ENCODE results near the gene DNAH6.
A peak's percentile ranks its signal among the peaks of the same experiment; 100 is the strongest.

The DNAH6 gene

DNA sequence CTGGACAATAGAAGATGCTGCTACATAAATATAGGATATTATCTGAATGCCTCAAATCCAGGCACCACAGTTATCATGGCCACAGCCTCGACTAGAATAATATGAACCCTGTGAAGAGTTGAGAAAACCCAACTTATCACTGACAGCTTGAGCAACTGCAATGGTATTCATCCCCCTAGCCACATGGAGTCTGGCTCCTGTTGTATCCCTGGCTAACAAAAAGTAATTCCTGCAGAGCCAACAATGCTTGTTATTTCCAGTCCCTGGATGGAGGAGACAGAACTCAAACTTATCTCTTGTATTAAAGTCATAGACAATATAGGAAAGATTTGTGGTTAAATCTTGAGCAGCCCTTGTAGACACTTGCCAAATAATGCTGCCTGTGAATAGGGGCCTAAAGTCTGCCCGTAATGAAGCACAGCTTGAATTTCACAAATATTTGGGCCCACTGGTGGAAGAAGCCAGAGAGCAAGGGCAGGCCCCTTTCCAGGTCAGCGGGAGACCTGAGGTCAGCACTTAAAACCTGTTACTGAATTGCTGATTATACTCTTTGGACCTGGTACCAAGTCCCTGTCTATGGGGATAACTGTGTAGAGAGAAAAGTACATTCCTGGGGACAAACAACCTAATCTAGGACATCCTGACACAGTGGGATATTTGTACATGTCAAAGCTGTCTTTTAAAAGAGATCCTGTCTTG is 28.9 kb upstream of the DNAH6 start:
- peak overlapping the region; percentile 97 to 98 (median 97) for H3K27ac Mint-ChIP-seq
- H3K36me3 Mint-ChIP-seq (ENCODE audit: low read depth): no peaks in the 10 kb centered on the region
- no peak overlapping the region for H3K4me3 Mint-ChIP-seq
- H3K9me3 Mint-ChIP-seq: no peaks in the 10 kb centered on the region
- no peaks in the 10 kb centered on the region for H3K27me3 Mint-ChIP-seq (ENCODE audit: low read depth)
- TF ChIP-seq, protein P1, sequence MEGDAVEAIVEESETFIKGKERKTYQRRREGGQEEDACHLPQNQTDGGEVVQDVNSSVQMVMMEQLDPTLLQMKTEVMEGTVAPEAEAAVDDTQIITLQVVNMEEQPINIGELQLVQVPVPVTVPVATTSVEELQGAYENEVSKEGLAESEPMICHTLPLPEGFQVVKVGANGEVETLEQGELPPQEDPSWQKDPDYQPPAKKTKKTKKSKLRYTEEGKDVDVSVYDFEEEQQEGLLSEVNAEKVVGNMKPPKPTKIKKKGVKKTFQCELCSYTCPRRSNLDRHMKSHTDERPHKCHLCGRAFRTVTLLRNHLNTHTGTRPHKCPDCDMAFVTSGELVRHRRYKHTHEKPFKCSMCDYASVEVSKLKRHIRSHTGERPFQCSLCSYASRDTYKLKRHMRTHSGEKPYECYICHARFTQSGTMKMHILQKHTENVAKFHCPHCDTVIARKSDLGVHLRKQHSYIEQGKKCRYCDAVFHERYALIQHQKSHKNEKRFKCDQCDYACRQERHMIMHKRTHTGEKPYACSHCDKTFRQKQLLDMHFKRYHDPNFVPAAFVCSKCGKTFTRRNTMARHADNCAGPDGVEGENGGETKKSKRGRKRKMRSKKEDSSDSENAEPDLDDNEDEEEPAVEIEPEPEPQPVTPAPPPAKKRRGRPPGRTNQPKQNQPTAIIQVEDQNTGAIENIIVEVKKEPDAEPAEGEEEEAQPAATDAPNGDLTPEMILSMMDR (IDR thresholded peaks at IDR 0.05; ENCODE audit: unreplicated experiment in 3 of 3): no peak
- H3K4me1 Mint-ChIP-seq: peaks cover 19% of the 10 kb centered on the region

DNA sequence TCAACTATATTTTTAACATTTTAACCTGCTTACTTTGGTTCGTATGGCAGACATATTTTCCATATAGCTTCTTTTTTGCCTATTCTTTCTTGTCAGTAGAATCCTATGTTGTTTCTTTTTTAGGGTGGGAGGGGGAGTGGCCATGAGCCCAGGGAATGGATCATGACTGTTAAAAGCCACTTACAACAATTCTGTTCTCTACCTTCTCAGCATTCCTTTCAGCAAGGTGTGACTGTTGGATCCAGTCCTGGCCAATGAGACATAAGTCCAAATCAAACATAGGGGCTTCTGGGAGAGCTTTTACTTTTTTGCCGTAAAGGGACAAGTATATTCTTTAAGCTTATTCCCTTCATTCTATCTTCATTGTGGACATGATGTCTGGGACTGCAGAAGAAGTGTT is 25.0 kb upstream of the DNAH6 start:
- TF ChIP-seq, protein P1 (IDR thresholded peaks at IDR 0.05; ENCODE audit: unreplicated experiment in 3 of 3): no peak
- Mint-ChIP-seq H3K4me1 (peaks cover 14% of the 10 kb centered on the region), H3K36me3 (ENCODE audit: low read depth) (no peaks in the 10 kb centered on the region), H3K9me3 (no peaks in the 10 kb centered on the region), H3K27ac (no peak overlapping the region), H3K27me3 (ENCODE audit: low read depth) (peaks cover 3% of the 10 kb centered on the region), H3K4me3 (no peak overlapping the region)

DNA sequence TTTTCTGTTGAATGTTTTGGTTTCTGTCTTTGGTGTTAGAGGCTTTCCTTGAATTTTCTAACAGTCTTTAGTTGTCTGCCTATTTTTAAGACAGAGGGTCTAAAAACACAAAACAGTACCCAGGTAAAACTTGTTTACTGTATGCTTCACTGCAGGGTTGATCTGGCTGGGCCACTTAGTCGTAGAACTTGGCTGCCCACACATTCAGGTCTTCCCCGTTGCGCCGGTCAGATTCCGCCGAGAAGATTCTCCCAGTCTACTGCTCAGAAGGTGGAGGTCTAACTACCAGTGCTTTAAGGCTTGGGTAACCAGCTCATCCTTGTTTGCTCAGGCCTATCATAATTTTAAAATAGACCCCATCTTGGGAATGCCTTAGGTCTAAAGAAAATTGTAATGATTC is 24.6 kb upstream of the DNAH6 start:
- TF ChIP-seq, protein P1 (IDR thresholded peaks at IDR 0.05; ENCODE audit: unreplicated experiment in 3 of 3): no peak
- Mint-ChIP-seq H3K36me3 (ENCODE audit: low read depth) (no peaks in the 10 kb centered on the region), H3K27me3 (ENCODE audit: low read depth) (peaks cover 3% of the 10 kb centered on the region), H3K9me3 (no peaks in the 10 kb centered on the region), H3K4me1 (peaks cover 9% of the 10 kb centered on the region), H3K4me3 (no peak overlapping the region), H3K27ac (no peak overlapping the region)

DNA sequence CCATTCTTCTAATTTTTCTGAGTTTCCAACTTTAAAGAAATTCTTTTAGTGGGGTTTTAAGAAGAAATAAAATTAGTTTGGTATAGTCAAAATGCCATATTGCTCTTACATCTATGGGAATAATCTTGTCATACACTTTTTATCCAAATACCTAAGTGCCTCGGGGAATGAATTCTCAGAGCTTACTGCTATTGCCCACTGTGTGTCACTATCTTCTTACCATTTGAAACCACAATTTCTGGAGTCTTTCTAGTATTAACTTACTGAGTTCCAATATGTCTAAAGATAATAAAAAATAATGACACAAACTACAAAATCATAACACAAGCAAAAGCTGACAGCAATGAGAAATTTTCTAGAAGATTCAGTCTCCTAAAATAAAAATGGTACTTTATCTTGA is 23.7 kb upstream of the DNAH6 start:
- H3K36me3 Mint-ChIP-seq (ENCODE audit: low read depth): no peaks in the 10 kb centered on the region
- H3K4me1 Mint-ChIP-seq: peaks cover 2% of the 10 kb centered on the region
- no peak overlapping the region for H3K4me3 Mint-ChIP-seq
- TF ChIP-seq, protein P1 (IDR thresholded peaks at IDR 0.05; ENCODE audit: unreplicated experiment in 3 of 3): peak; percentile 20 to 24 (median 21)
- no peaks in the 10 kb centered on the region for H3K9me3 Mint-ChIP-seq
- peaks cover 3% of the 10 kb centered on the region for H3K27me3 Mint-ChIP-seq (ENCODE audit: low read depth)
- no peak overlapping the region for H3K27ac Mint-ChIP-seq

DNA sequence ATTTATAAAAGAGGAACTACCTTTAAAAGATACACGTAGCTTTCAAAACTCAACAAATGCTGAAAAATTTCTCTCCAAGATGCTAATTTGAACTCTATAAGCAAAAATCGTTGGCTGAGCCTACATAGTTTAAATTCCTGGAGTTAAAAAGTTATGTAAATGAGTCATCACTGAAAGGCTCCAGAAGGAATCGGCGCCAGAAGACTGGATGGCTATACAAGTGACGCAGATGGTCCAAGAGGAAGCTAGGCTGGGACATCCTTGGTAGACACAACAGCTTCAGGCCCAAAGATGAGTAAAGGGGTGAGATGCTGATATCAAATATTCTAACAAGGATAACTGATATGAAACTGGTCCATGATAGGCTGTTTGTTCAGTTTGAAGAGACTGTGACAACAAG is 22.8 kb upstream of the DNAH6 start:
- Mint-ChIP-seq H3K36me3 (ENCODE audit: low read depth) (no peaks in the 10 kb centered on the region), H3K27me3 (ENCODE audit: low read depth) (peaks cover 3% of the 10 kb centered on the region), H3K4me3 (no peak overlapping the region), H3K9me3 (no peaks in the 10 kb centered on the region), H3K4me1 (no peaks in the 10 kb centered on the region), H3K27ac (no peak overlapping the region)
- TF ChIP-seq, protein P1 (IDR thresholded peaks at IDR 0.05; ENCODE audit: unreplicated experiment in 3 of 3): no peak

DNA sequence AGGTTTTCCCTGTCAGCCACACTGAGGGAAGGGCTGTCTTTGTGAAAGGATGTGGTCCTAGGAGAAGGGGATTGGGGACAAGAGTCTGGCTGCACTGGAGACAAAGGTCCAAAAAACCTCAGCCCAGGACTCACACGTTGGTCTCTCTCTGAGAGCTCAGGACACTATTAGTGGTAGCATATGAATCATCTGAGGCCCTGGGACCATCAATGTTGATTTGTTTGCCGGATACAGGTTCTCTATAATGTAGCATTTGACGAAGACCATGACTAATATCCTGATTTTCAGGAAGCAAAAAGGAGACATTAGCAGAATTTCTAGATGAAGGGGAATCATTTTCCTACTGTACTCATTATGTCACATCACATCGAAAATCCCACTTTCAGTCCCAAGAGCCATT is 22.2 kb upstream of the DNAH6 start:
- Mint-ChIP-seq H3K36me3 (ENCODE audit: low read depth) (no peaks in the 10 kb centered on the region), H3K27me3 (ENCODE audit: low read depth) (peaks cover 3% of the 10 kb centered on the region), H3K4me3 (no peak overlapping the region), H3K4me1 (no peaks in the 10 kb centered on the region), H3K27ac (no peak overlapping the region), H3K9me3 (no peaks in the 10 kb centered on the region)
- TF ChIP-seq, protein P1 (IDR thresholded peaks at IDR 0.05; ENCODE audit: unreplicated experiment in 3 of 3): no peak
